Erythroblast (primary cell): Measurements from ENCODE around the gene DSC2.

Experiments
- DNase-seq, 2 experiments: peaks; one replicate each; lab custom pipeline; 2025; lab: John Stamatoyannopoulos, UW
- GATA1 ChIP-seq: IDR thresholded peaks from 2 replicates; pipeline ENCODE4 v1.6.1; 2011; ENCODE audit warnings: low read depth, mild to moderate bottlenecking, control low read depth, low read length, moderate library complexity
- POLR2A ChIP-seq: IDR thresholded peaks from 2 replicates; pipeline ENCODE4 v1.6.1; 2011; ENCODE audit warnings: mild to moderate bottlenecking, low read length

Gene DSC2

DNA sequence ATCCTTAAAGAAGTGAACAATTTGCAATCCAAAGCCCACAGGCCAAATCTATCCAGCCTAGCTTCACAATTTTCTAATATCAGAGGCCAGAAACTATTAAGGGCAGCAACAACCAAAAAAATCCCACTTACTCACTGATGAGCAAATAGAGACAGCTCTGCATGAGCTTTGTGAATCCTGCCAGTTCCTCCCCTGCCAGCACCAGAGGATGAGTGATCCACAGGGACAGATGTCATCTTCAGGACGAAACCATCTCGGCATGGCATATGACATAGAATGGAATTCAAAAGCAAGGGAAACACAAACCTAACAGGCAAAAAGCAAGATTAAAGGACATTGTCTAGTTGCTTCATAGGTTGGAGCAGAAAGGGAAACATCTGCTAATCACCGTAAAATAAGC lies 2.2 kb upstream of the DSC2 start:
- DNase-seq: no peak

DNA sequence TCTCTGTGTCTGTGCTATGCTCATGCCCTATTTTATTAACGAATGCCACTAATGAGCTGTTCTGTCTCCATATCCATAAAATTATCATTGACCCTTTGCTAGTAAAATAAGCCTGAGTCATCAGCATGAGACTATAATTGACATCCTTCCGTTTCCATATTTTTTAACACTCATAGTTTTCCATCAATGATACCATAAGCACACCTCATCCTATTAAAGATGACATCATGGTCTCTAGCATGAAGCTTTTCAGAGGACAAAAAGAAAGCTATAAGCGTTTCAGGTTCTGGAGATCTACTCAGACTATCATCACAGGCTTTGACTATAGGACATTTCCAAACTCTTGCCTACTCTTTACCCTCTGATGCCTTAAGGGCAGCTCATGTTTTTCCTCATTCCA lies 1.2 kb upstream of the DSC2 start:
- TF ChIP-seq GATA1: no peak
- TF ChIP-seq POLR2A: no peak
- no peak for DNase-seq

More for the DNA sequence above, 2.2 kb upstream of the DSC2 start:
- TF ChIP-seq POLR2A: no peak
- no peak for TF ChIP-seq GATA1

DNA sequence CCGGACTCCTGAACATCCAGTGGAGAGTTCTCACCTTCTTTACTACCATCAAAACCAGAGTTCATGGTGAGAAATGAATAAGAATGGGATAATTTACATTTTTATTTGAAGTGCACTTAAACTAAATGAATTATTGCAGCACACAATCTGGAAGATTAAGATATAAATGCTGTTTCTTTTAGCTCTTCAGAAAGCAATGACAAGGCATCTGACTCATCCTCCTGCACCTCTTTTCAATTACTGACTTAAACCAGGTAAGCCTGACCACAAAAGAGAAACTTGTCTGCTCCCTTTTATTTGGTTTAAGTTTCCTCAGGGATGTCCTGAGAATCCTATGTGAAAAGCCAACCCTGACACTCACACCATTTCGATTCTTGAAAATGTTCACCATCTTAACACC lies 720 bp upstream of the DSC2 start:
- no peak for TF ChIP-seq GATA1
- TF ChIP-seq POLR2A: no peak
- DNase-seq: no peak

DNA sequence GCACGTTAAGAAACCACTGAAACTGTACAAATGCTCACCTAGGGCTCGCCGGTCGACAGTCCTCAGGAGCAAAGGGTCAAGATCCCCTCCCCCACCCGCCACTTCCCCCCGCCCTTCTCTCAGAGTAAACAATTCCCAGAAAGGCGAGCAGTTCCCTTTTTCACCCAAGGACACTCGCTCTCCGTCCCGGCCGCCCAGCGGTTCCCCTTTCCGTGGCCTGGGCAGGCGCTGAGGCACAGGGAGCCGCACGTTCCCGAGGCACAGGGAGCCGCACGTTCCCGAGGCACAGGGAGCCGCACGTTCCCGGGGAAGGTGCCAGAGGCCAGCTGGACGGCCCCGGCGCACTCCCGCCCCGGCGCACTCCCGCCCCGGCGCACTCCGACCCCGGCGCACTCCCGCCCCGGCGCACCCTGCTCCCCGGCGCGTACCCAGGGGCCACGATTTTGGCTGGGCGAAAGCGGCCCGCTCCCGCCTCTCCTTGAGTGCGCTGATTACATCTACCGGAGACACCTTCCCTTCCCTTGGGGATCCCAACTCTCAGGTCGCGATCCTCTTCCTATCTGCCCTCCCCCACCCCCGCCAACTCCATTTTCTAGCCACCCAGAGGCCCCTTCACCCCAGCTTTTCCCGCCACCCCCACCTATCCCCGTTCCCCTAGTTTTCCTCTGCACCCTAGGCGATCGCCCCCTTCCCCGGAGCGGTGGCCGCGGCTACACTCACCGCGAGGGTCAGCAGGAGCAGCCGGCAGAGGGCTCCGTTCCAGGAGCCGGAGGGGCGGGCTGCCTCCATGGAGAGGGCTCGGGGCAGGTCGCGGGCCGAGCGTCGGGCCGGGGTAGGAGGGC lies 817 bp downstream of the DSC2 start:
- TF ChIP-seq GATA1 (no peak), POLR2A (no peak)
- DNase-seq: peak; percentile 17 to 30

DNA sequence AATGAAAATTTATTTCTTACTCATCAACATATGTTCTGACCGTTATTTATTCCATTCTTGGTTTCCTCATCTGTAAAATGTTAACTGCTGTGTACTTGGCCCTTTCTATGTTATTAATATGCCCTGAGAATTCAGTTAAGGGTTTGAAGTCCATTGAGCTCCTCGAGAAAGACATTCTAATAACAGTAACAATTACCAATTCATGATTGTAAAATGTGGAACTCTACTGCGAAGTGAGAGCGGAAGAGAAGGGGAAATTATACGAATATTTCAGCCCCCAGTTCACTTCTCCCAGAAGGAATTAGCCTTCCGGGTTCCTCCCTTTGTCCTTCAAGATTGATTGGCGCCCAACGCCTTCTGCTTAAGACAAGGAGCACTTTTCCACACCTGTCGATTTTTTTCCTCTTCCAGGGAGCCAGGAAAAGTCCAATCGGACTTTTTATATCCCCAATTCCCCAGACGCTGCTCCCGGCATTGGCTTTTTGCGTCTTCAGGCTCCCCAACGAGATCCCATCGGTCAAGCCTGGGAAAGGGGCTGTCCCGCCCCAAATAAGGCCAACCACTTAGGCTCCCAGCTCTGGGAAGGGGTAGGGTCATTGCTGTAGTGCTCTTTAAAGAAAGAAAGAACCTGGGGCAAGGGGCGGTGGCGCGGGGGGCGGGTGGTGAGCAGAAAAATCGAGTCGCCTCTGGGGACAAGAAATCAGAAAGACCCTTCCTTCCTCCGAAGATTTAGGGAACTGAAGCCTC lies 1.6 kb downstream of the DSC2 start:
- TF ChIP-seq GATA1 (no peak), POLR2A (no peak)
- no peak for DNase-seq

DNA sequence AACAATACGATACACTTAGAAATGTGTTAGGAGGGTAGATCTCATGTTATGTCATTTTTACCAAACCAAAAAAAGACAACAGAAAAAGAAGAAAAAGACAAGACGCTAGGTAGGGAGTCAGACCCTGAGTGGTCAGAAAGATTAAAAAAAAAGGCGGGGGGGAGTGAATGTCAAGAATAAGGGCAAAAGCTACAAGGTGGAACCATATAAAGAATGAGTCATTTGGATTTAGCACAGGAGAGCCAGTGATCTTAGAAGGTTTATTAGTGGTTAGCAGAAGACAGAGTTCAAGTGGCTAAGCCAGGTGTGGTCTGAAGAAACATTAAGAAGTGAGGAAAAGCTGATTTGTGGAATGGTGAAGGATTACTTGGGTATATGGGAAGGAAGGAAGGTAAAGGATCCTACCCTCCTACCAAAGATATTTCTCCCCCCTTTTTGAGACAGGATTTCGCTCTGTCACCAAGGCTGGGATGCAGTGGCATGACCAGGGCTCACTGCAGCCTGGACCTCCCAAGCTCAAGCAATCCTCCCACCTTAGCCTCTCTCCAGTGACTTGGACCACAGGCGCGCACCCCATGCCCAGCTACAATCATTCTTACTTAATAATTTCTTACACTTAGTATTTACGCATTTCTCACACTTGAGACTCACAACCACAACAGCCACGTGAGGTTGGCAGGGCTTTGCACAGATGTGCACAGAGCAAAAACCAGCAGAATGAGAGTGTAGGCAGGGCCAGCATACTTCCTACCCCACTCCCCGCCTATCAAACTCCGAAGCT lies 2.6 kb downstream of the DSC2 start:
- no peak for DNase-seq
- TF ChIP-seq POLR2A (no peak), GATA1 (no peak)

DNA sequence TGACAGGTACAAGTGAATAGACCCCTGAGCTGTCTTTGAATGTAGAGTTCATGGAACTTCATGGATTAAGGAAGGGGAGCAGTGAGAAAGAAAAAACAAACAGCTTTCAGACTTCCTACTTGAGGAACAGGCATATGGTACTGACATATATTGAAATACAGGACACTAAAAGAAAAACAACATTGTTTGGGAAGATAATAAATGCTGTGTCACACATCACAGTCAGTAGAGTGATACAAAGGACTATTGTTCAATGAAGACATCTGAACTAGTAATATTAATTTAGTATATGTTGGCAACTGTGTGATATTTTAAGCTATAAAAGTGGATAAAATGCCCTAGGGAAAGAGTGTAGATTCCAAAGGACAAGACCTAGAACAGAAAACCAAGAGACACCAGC lies 3.3 kb downstream of the DSC2 start:
- DNase-seq: no peak

DNA sequence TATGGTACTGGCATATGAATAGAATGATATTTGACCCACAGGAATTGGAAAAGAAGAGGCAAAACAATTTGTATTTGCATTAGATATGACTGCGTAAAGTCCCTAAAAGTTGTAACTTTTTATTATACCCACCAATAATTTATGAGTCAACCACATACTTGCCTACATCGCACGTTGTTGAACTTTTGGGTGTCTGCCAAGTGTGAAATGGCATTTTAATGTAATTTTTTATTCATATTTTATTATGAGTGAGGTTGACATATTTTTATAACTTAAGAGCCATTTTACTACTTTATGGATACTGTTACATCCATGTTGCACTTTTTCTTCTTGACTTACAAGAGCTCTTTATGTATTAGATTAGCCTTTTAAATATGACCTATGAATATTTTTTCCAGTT lies 4.6 kb downstream of the DSC2 start:
- no peak for TF ChIP-seq GATA1
- no peak for TF ChIP-seq POLR2A
- DNase-seq: no peak

More for the DNA sequence above, 3.3 kb downstream of the DSC2 start:
- TF ChIP-seq GATA1: no peak

DNA sequence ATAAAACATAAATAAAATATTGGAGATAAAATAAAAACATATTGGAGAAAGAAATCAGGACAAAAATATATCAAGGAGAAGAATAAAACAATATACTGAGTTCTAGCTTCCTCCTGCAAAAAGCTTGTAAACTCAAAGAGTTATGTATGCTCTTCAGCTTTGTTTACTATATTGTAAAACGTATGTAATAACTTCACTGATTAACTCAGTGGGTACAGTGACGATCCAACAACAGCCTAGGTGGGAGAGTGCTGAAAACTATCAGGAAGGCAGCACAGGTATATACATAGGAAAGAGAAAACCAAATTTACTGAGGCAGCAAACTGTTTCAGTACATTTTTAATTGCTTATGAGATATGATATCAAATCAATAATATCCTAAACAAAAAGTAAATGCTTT lies 8.3 kb downstream of the DSC2 start:
- no peak for DNase-seq
- TF ChIP-seq POLR2A: no peak
- TF ChIP-seq GATA1: no peak

DNA sequence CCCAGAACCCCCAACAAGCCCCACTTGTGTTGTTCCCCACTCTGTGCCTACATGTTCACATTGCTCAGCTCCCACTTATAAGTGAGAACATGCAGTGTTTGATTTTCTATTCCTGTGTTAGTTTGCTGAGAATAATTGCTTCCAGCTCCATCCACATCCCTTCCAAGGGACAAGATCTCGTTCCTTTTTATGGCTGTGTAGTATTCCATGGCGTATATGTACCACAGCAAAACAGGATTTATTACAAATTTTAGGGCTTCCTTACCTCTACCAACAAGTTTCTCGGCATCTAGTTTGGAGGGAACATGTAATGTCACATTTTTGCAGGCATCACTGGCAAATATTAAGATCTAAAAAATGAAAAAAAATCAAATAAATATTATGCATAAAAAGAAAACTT lies 8.9 kb downstream of the DSC2 start:
- DNase-seq: no peak
- TF ChIP-seq POLR2A (no peak), GATA1 (no peak)

DNA sequence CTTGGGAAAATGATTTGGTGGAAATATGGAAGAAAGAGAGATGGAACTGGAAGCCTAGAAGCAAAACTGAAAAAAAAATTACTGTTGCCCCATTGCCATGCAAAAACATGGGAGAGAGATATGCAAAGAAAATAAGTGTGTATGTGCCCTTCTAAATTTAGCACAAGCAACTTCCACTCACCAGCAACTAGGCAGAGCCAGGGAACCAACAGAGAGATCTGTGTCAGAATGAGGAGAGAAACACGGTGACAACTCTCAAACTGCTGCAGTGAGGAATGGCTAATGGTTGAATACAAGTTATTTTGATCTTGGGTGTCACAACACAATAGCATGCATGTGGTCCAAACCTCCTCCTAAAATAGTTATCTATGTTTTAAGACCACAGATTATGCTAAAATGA lies 10.9 kb downstream of the DSC2 start:
- TF ChIP-seq GATA1: no peak
- no peak for TF ChIP-seq POLR2A
- no peak for DNase-seq

DNA sequence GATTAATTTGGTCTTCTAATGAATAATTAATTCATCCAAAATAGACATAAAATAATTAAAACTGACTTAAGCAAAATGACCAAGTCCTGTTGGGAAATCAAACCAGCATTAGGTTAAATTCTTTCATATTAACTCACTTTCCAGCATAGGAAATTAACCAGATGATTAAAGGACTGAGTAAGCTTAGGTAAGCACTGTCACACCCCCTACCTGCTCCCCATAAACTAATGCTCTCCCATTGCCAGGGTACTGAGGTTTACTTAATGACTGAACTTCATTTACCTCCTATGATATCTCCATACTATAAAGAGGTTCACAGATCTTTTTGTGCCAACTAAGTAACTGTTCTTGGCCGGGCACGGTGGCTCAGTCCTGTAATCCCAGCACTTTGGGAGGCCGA lies 13.7 kb downstream of the DSC2 start:
- no peak for DNase-seq
- TF ChIP-seq POLR2A (no peak), GATA1 (no peak)

DNA sequence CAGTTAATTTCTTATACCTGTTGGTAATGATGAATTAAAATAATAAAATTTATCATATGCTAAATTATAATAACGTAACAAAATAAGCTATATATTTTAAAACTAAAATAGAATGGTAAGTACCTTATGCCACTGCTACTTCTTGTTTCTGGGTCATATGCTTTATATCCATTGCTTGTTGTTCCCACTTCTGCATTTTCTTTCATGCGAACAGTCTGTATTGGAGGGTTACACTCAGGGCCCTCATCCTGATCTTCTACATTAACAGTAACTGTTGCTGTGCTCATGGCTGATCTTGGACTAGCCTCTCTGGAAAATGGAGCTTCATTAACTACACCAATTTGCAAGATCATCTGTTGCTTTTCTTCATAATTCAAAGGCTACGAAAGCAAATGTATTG lies 22.2 kb downstream of the DSC2 start:
- DNase-seq: no peak
- TF ChIP-seq GATA1: no peak

DNA sequence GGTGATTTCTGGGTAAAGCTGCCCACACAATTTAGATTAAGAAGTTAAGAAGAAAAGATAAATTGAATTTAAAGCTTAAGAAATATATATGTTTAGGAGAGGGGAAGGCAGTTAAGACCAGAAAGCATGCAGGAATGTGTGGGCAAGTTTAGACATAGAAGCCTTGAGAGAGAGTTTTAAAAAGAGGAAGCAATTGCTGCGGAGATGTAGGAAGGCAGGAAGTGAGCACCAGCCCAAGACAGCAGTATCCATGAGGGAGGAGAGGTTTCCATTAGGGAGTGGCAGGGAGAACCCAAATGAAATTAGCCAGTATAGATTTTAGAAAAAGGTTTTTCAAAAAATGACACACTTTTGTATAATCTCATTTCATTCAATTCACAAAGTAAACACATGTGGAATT lies 24.3 kb downstream of the DSC2 start:
- DNase-seq: no peak
- TF ChIP-seq GATA1: no peak
- TF ChIP-seq POLR2A: no peak
